Endothelial cell of umbilical vein (primary cell): ENCODE results near the gene OGFOD2. TPM values are rescaled to one million over a fixed set of nuclear protein-coding genes. Genes with fewer than 3 reads are reported as not detected.

ENCODE experiments used
- BruUV-seq: library from RNA; stranded (reverse); fragments of 400-500 nt; replicated peaks from 2 replicates; lab custom pipeline; 2021; lab: Mats Ljungman, UMichigan
- CTCF ChIA-PET: fragments of 300-600, 350-600 bp; sonication (Branson Sonifier 250); formaldehyde crosslinking; loops from one replicate; lab custom pipeline; 2021; ENCODE audit warnings: antibody characterized with exemption, inconsistent platforms; lab: Charles Lee
- POLR2A ChIA-PET: fragments of 300-600, 350-600 bp; sonication (Branson Sonifier 250); formaldehyde crosslinking; loops from one replicate; lab custom pipeline; 2021; ENCODE audit warnings: antibody characterized with exemption, inconsistent platforms; lab: Charles Lee
- DNase-seq: peaks from one replicate; pipeline ENCODE4 v3.0.0-alpha.2; 2011; ENCODE audit warnings: low read depth, low spot score
- FAIRE-seq: peaks from 2 replicates; lab custom pipeline; 2011; peaks lifted over from hg19 to GRCh38; lab: Jason Lieb, UNC
- H2AFZ ChIP-seq: 2 replicates; pipeline ENCODE4 v1.6.0; 2012; ENCODE audit warnings: low read depth, low read length, control low read depth, inconsistent platforms
- H3K27ac ChIP-seq: 2 replicates; pipeline ENCODE4 v1.5.1; 2011; ENCODE audit warnings: low read depth, mild to moderate bottlenecking, control low read depth, low read length, moderate library complexity; ENCODE audit not compliant: insufficient read depth
- H3K27me3 ChIP-seq, 2 experiments: 2 replicates each; pipeline versions ENCODE4 v1.6.0 to v1.6.1; 2011; ENCODE audit warnings: low read length in 2 of 2, mixed read lengths in 1 of 2; ENCODE audit not compliant: control insufficient read depth in 2 of 2, insufficient read depth in 2 of 2
- H3K36me3 ChIP-seq, 2 experiments: 2 replicates in 1 of 2; 3 replicates in 1 of 2; pipeline ENCODE4 v1.5.1; 2011; ENCODE audit warnings: low read length in 2 of 2, mild to moderate bottlenecking in 1 of 2, moderate library complexity in 1 of 2; ENCODE audit not compliant: control insufficient read depth in 2 of 2, insufficient read depth in 2 of 2; ENCODE audit errors: extremely low read depth in 1 of 2
- H3K4me1 ChIP-seq: 3 replicates; pipeline ENCODE4 v1.5.1; 2011; ENCODE audit warnings: mild to moderate bottlenecking, low read length; ENCODE audit not compliant: control insufficient read depth, insufficient read depth; ENCODE audit errors: extremely low read depth
- H3K4me2 ChIP-seq: 2 replicates; pipeline ENCODE4 v1.6.1; 2011; ENCODE audit warnings: low read length, control low read depth, mixed read lengths; ENCODE audit not compliant: insufficient read depth
- H3K4me3 ChIP-seq, 3 experiments: fragments of 200-600 bp in 1 of 3; sonication (generic), shearing (Covaris generic) in 1 of 3; replicated peaks in 1 of 3; 2 replicates each; pipeline ENCODE4 v1.5.1; 2011 to 2016; ENCODE audit warnings: control low read depth in 3 of 3, low read length in 3 of 3, mild to moderate bottlenecking in 2 of 3, inconsistent platforms in 1 of 3, low read depth in 1 of 3, moderate library complexity in 1 of 3; ENCODE audit not compliant: insufficient read depth in 1 of 3
- H3K79me2 ChIP-seq: 2 replicates; pipeline ENCODE4 v1.6.0; 2012; ENCODE audit warnings: low read length, inconsistent platforms; ENCODE audit not compliant: control insufficient read depth, insufficient read depth
- H3K9ac ChIP-seq: replicated peaks from 2 replicates; pipeline ENCODE3; 2011; ENCODE audit warnings: low read length, control low read depth; ENCODE audit not compliant: insufficient read depth; ENCODE audit errors: extremely low read depth
- H3K9me1 ChIP-seq: replicated peaks from 3 replicates; pipeline ENCODE4 v1.6.0; 2011; ENCODE audit warnings: mild to moderate bottlenecking, low read length; ENCODE audit not compliant: control insufficient read depth, insufficient read depth; ENCODE audit errors: extremely low read depth
- H3K9me3 ChIP-seq: replicated peaks from 2 replicates; pipeline ENCODE4 v1.5.1; 2012; ENCODE audit warnings: low read length, inconsistent platforms; ENCODE audit not compliant: control insufficient read depth, insufficient read depth
- H4K20me1 ChIP-seq: replicated peaks from 2 replicates; pipeline ENCODE3; 2011; ENCODE audit warnings: mild to moderate bottlenecking, low read length; ENCODE audit not compliant: control insufficient read depth, insufficient read depth; ENCODE audit errors: extremely low read depth
- EZH2 ChIP-seq: IDR thresholded peaks from 2 replicates; pipeline ENCODE4 v1.6.1; 2012; ENCODE audit warnings: borderline replicate concordance, low read depth, mild to moderate bottlenecking, moderate library complexity, low read length, inconsistent platforms; ENCODE audit not compliant: severe bottlenecking
- FOS ChIP-seq: IDR thresholded peaks from 2 replicates; pipeline ENCODE4 v1.6.1; 2011; ENCODE audit warnings: mild to moderate bottlenecking, low read length, moderate library complexity, borderline replicate concordance; ENCODE audit not compliant: insufficient read depth
- GATA2 ChIP-seq: IDR thresholded peaks from 2 replicates; pipeline ENCODE4 v1.7.0; 2011; ENCODE audit warnings: low read depth, mild to moderate bottlenecking, moderate library complexity, mixed read lengths, low read length; ENCODE audit not compliant: insufficient read length, insufficient read depth
- MYC ChIP-seq: IDR thresholded peaks from one replicate; pipeline ENCODE4 v1.6.1; 2011; ENCODE audit warnings: mild to moderate bottlenecking, low read depth, low read length
- POLR2A ChIP-seq: IDR thresholded peaks from 2 replicates; pipeline ENCODE4 v1.6.1; 2012; ENCODE audit warnings: low read depth, mild to moderate bottlenecking, control low read depth, low read length
- POLR2AphosphoS5 ChIP-seq: IDR thresholded peaks from 2 replicates; pipeline ENCODE4 v1.6.1; 2012; ENCODE audit warnings: low read depth, mild to moderate bottlenecking, control low read depth, low read length, moderate library complexity; ENCODE audit not compliant: insufficient read depth
- dilution Hi-C: fragments of 300-500 bp; cut with MboI; formaldehyde crosslinking; loops from one replicate; pipeline ENCODE4 v1.15.0; 2019; ENCODE audit warnings: low sequenced_read_pairs; ENCODE audit not compliant: extremely low pct_ligation_motif_present
- intact Hi-C: fragments of 100-400 bp; cut with micrococcal nuclease; formaldehyde crosslinking; loops from one replicate; pipeline ENCODE4 v1.10.0; 2022
- polyA plus RNA-seq, 4 experiments: library from polyadenylated mRNA; depleted of rRNA in 3 of 4; stranded (reverse) in 3 of 4; unstranded in 1 of 4; fragments of >200 nt; gene quantifications; 2 replicates each; pipeline versions ENCODE4 v1.2.1 to v1.2.3, GENCODE V29; 2011 to 2012; ENCODE audit warnings: missing spikeins in 1 of 4
- total RNA-seq: library from RNA; stranded (reverse); gene quantifications from 2 replicates; pipeline ENCODE4 v1.2.3, GENCODE V29; 2021
- TF ChIP-seq, protein P1 (sequence below), 2 donors: IDR thresholded peaks; 1 replicate in 1 of 2; 2 replicates in 1 of 2; pipeline ENCODE4 v1.5.1; 2011; ENCODE audit warnings: low read length in 2 of 2, mild to moderate bottlenecking in 2 of 2, moderate library complexity in 2 of 2, control low read depth in 1 of 2, inconsistent platforms in 1 of 2, low read depth in 1 of 2; ENCODE audit not compliant: insufficient read depth in 1 of 2; ENCODE audit errors: extremely low read depth in 1 of 2

The OGFOD2 gene
- total and polyA plus RNA-seq, 2 donors (not counting 3 experiments of a cell fraction or from before 2014, with no cell fraction given) = 16.8 to 24.1 TPM

GRCh38 chr12:123011701-123012100, 36.7 kb downstream of the OGFOD2 start:
- Histone ChIP-seq H2AFZ (no peak overlapping the region), H3K4me2 (no peak overlapping the region), H3K9me3 (no peaks in the 10 kb centered on the region), H3K27me3 (no peaks in the 10 kb centered on the region), H3K79me2 (no peaks in the 10 kb centered on the region), H3K9ac (no peak overlapping the region), H3K4me3 (no peak overlapping the region), H3K9me1 (no peaks in the 10 kb centered on the region), H4K20me1 (no peaks in the 10 kb centered on the region), H3K4me1 (no peaks in the 10 kb centered on the region), H3K27ac (no peak overlapping the region), H3K36me3 (no peaks in the 10 kb centered on the region)
- POLR2A ChIA-PET = no interaction called here
- FAIRE-seq (no peak), DNase-seq (no peak)
- CTCF ChIA-PET = no interaction called here
- dilution Hi-C loops (no loop called here), intact Hi-C loops (no loop called here)
- TF ChIP-seq, protein P1, sequence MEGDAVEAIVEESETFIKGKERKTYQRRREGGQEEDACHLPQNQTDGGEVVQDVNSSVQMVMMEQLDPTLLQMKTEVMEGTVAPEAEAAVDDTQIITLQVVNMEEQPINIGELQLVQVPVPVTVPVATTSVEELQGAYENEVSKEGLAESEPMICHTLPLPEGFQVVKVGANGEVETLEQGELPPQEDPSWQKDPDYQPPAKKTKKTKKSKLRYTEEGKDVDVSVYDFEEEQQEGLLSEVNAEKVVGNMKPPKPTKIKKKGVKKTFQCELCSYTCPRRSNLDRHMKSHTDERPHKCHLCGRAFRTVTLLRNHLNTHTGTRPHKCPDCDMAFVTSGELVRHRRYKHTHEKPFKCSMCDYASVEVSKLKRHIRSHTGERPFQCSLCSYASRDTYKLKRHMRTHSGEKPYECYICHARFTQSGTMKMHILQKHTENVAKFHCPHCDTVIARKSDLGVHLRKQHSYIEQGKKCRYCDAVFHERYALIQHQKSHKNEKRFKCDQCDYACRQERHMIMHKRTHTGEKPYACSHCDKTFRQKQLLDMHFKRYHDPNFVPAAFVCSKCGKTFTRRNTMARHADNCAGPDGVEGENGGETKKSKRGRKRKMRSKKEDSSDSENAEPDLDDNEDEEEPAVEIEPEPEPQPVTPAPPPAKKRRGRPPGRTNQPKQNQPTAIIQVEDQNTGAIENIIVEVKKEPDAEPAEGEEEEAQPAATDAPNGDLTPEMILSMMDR (IDR thresholded peaks at IDR 0.05; ENCODE audit: extremely low read depth in 1 of 2, insufficient read depth in 1 of 2, low read depth in 1 of 2, low read length in 2 of 2) = no peak
- TF ChIP-seq FOS (no peak), GATA2 (no peak), POLR2A (no peak), POLR2AphosphoS5 (no peak), MYC (no peak), EZH2 (no peak)
- BruUV-seq = no TSS peak
